Uterus (tissue), 2 donors: ENCODE measurements around the gene MIEF1.

Source experiments
- CTCF ChIP-seq, 4 experiments: fragments of 200-600 bp in 2 of 4; fragments of 450-650 bp in 2 of 4; sonication (generic) in 2 of 4; IDR thresholded peaks; one replicate each; pipeline ENCODE4 v1.5.1; 2016 to 2019; ENCODE audit warnings: antibody characterized with exemption in 4 of 4, mild to moderate bottlenecking in 2 of 4, moderate library complexity in 1 of 4
- POLR2A ChIP-seq, 2 donors: fragments of 450-650 bp; IDR thresholded peaks; one replicate each; pipeline ENCODE4 v1.6.1; 2016; ENCODE audit warnings: antibody characterized with exemption in 2 of 2, mild to moderate bottlenecking in 1 of 2, moderate library complexity in 1 of 2

DNA sequence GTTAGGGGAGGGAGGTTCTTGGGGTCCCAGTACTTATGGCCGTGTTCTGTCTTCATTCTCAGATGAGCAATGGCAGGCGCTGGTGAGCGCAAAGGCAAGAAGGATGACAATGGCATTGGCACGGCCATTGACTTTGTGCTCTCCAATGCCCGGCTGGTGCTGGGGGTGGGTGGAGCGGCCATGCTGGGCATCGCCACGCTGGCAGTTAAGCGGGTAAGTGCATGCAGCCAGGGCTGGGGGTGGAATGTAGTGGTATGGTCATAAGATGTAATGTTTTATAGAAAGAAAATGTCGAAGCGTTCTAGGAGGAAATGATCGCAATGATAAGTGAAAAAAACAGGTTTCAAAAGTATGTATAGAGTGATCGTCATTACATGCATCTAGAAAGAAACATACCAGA lies 9.1 kb downstream of the MIEF1 start:
- no peak for TF ChIP-seq CTCF (IDR thresholded peaks at IDR 0.05)
- TF ChIP-seq POLR2A (IDR thresholded peaks at IDR 0.05): no peak
